Measurements from ENCODE around the gene APOE. TPM values are rescaled to one million over a fixed set of nuclear protein-coding genes. Genes with fewer than 3 reads are reported as not detected.
A peak's percentile ranks its signal among the peaks of the same experiment; 100 is the strongest.

Gene APOE
- total and polyA plus RNA-seq, 2 of the 13 experiments (the other 11 are each of a cell fraction or from before 2014, with no cell fraction given): 1,328 to 1,470 TPM

GRCh38 chr19:44912854-44913253 lies 7.3 kb downstream of the APOE start (continued):
- TF ChIP-seq JUND (CRISPR knock-in tag; IDR thresholded peaks at IDR 0.05) (peak; percentile 41), ZNF275 (CRISPR knock-in tag; IDR thresholded peaks at IDR 0.05; ENCODE audit: borderline replicate concordance) (no peak), ZSCAN31 (CRISPR knock-in tag; IDR thresholded peaks at IDR 0.05; ENCODE audit: low read depth) (0 out of 2 replicates have a peak, but pooled peaks have one; percentile 38), RXRA (CRISPR knock-in tag; IDR thresholded peaks at IDR 0.05) (peak; percentile 99), ZFP82 (CRISPR knock-in tag; IDR thresholded peaks at IDR 0.05; ENCODE audit: borderline replicate concordance) (no peak), TEAD3 (CRISPR knock-in tag; optimal IDR thresholded peaks at IDR 0.05; ENCODE audit: borderline replicate concordance) (peak; percentile 84), ZNF232 (CRISPR knock-in tag; IDR thresholded peaks at IDR 0.05; ENCODE audit: borderline replicate concordance) (0 out of 2 replicates have a peak, but pooled peaks have one; percentile 13), BHLHE40 (IDR thresholded peaks at IDR 0.05; ENCODE audit: low read length) (no peak), NR2F2 (IDR thresholded peaks at IDR 0.05; ENCODE audit: borderline replicate concordance, low read depth) (peak; percentile 73; the same call in 1 of the 2 replicates), ZNF792 (CRISPR knock-in tag; IDR thresholded peaks at IDR 0.05) (0 out of 2 replicates have a peak, but pooled peaks have one; percentile 49), HMGXB3 (CRISPR knock-in tag; IDR thresholded peaks at IDR 0.05; ENCODE audit: borderline replicate concordance) (0 out of 2 replicates have a peak, but pooled peaks have one; percentile 45), ZNF674 (CRISPR knock-in tag; IDR thresholded peaks at IDR 0.05; ENCODE audit: low read depth) (no peak), NFRKB (IDR thresholded peaks at IDR 0.05) (no peak), HDAC2 (CRISPR knock-in tag; IDR thresholded peaks at IDR 0.05) (peak; percentile 79), SNAPC4 (CRISPR knock-in tag; IDR thresholded peaks at IDR 0.05) (no peak), RFX5 (IDR thresholded peaks at IDR 0.05; ENCODE audit: low read depth, low read length) (no peak), ZNF775 (CRISPR knock-in tag; IDR thresholded peaks at IDR 0.05; ENCODE audit: borderline replicate concordance) (no peak)
- TF ChIP-seq, protein P1, sequence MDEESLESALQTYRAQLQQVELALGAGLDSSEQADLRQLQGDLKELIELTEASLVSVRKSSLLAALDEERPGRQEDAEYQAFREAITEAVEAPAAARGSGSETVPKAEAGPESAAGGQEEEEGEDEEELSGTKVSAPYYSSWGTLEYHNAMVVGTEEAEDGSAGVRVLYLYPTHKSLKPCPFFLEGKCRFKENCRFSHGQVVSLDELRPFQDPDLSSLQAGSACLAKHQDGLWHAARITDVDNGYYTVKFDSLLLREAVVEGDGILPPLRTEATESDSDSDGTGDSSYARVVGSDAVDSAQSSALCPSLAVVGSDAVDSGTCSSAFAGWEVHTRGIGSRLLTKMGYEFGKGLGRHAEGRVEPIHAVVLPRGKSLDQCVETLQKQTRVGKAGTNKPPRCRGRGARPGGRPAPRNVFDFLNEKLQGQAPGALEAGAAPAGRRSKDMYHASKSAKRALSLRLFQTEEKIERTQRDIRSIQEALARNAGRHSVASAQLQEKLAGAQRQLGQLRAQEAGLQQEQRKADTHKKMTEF (CRISPR knock-in tag; IDR thresholded peaks at IDR 0.05): peak; percentile 89

Data from HepG2 (cell line).